Panc1 (cell line): ENCODE data around the gene UVSSA.

Experiments
- CTCF ChIP-seq: fragments of 450-650 bp; IDR thresholded peaks from 2 replicates; pipeline ENCODE4 v1.5.1; 2017; ENCODE audit warnings: mild to moderate bottlenecking
- POLR2AphosphoS5 ChIP-seq: IDR thresholded peaks from 2 replicates; pipeline ENCODE4 v1.6.1; 2012; ENCODE audit warnings: mild to moderate bottlenecking, low read depth, low read length, moderate library complexity
- REST ChIP-seq, 2 experiments: IDR thresholded peaks; 2 replicates each; pipeline ENCODE4 v1.6.1; 2011 to 2012; ENCODE audit warnings: low read depth in 2 of 2, control low read depth in 1 of 2, low read length in 1 of 2, mild to moderate bottlenecking in 1 of 2, moderate library complexity in 1 of 2; ENCODE audit not compliant: insufficient read depth in 1 of 2

GRCh38 chr4:1355378-1355777 lies 8.4 kb downstream of the UVSSA start:
- TF ChIP-seq POLR2AphosphoS5, result no peak
- no peak for TF ChIP-seq CTCF
- no peak for TF ChIP-seq REST (IDR thresholded peaks at IDR 0.05; ENCODE audit: insufficient read depth in 1 of 2, low read depth in 2 of 2, low read length in 1 of 2)
